Large intestine (tissue), 3 donors: ENCODE results near the gene DOCK11. TPM values are rescaled to one million over a fixed set of nuclear protein-coding genes. Genes with fewer than 3 reads are reported as not detected.

ENCODE experiments used
- DNase-seq, 2 donors: peaks; one replicate each; pipeline versions ENCODE4 v3.0.0 to v3.0.0-alpha.2; 2013
- H3K27ac ChIP-seq: one replicate; pipeline ENCODE4 v1.5.1; 2013; ENCODE audit warnings: low read length
- H3K27me3 ChIP-seq: 2 replicates; pipeline ENCODE4 v1.6.1; 2013; ENCODE audit warnings: low read length; ENCODE audit not compliant: control insufficient read depth, insufficient read depth
- H3K36me3 ChIP-seq: 2 replicates; pipeline ENCODE4 v1.6.1; 2013; ENCODE audit warnings: low read length; ENCODE audit not compliant: control insufficient read depth, insufficient read depth
- H3K4me1 ChIP-seq: one replicate; pipeline ENCODE4 v1.6.1; 2013; ENCODE audit warnings: low read length; ENCODE audit not compliant: control insufficient read depth, insufficient read depth
- H3K4me3 ChIP-seq: one replicate; pipeline ENCODE4 v1.5.1; 2013; ENCODE audit warnings: low read length
- H3K9me3 ChIP-seq: one replicate; pipeline ENCODE4 v1.6.1; 2013; ENCODE audit warnings: mild to moderate bottlenecking, low read depth, low read length, moderate library complexity; ENCODE audit not compliant: control insufficient read depth
- WGBS: methylation state at CpG from one replicate; pipeline ENCODE4 v1.1.5; 2013; ENCODE audit warnings: low lambda C conversion rate; ENCODE audit not compliant: insufficient coverage; 5-methylcytosine and 5-hydroxymethylcytosine counted together
- polyA plus RNA-seq: library from polyadenylated mRNA; unstranded; fragments of 120-200 nt; gene quantifications from one replicate; pipeline ENCODE4 v1.2.1, GENCODE V29; 2013

DOCK11 gene
- polyA plus RNA-seq, 1 donor = 9.7 TPM

- no peaks in the 10 kb centered on the region for H3K36me3 ChIP-seq
- WGBS = no CpG with 5 or more reads among the region's 6 CpGs
- H3K4me1 ChIP-seq = no peaks in the 10 kb centered on the region
- no peak overlapping the region for H3K27ac ChIP-seq
- no peak for DNase-seq
- no peak overlapping the region for H3K4me3 ChIP-seq
- no peaks in the 10 kb centered on the region for H3K27me3 ChIP-seq
- no peaks in the 10 kb centered on the region for H3K9me3 ChIP-seq
These were observed 55.8 kb downstream of the DOCK11 start for GRCh38 chrX:118551426-118551825.

GRCh38 chrX:118552121-118552900 lies 56.7 kb downstream of the DOCK11 start:
- no peak for DNase-seq
- WGBS = 80% methylated on average over 1 of the region's 8 CpGs
- no peak overlapping the region for H3K27ac ChIP-seq
- no peaks in the 10 kb centered on the region for H3K4me1 ChIP-seq
- H3K9me3 ChIP-seq = no peaks in the 10 kb centered on the region
- no peak overlapping the region for H3K4me3 ChIP-seq
- no peaks in the 10 kb centered on the region for H3K27me3 ChIP-seq
- no peaks in the 10 kb centered on the region for H3K36me3 ChIP-seq

GRCh38 chrX:118553042-118553710 lies 57.6 kb downstream of the DOCK11 start:
- H3K27ac ChIP-seq = no peak overlapping the region
- no peaks in the 10 kb centered on the region for H3K36me3 ChIP-seq
- no peak overlapping the region for H3K4me3 ChIP-seq
- no peak for DNase-seq
- H3K27me3 ChIP-seq = no peaks in the 10 kb centered on the region
- WGBS = no CpG with 5 or more reads among the region's 2 CpGs
- no peaks in the 10 kb centered on the region for H3K4me1 ChIP-seq
- H3K9me3 ChIP-seq = no peaks in the 10 kb centered on the region

- 100% methylated on average over 2 of the region's 2 CpGs for WGBS
- H3K4me3 ChIP-seq = no peak overlapping the region
- no peaks in the 10 kb centered on the region for H3K27me3 ChIP-seq
- DNase-seq = no peak
- no peaks in the 10 kb centered on the region for H3K36me3 ChIP-seq
- no peaks in the 10 kb centered on the region for H3K4me1 ChIP-seq
- no peak overlapping the region for H3K27ac ChIP-seq
- H3K9me3 ChIP-seq = no peaks in the 10 kb centered on the region
These were observed 58.9 kb downstream of the DOCK11 start for GRCh38 chrX:118554511-118554910.

GRCh38 chrX:118558926-118559325 lies 63.3 kb downstream of the DOCK11 start:
- H3K36me3 ChIP-seq = no peaks in the 10 kb centered on the region
- DNase-seq = no peak
- no peak overlapping the region for H3K4me3 ChIP-seq
- H3K9me3 ChIP-seq = no peaks in the 10 kb centered on the region
- H3K4me1 ChIP-seq = no peaks in the 10 kb centered on the region
- H3K27me3 ChIP-seq = no peaks in the 10 kb centered on the region
- H3K27ac ChIP-seq = no peak overlapping the region

- no peaks in the 10 kb centered on the region for H3K36me3 ChIP-seq
- no CpG with 5 or more reads among the region's 1 CpG for WGBS
- no peak overlapping the region for H3K4me3 ChIP-seq
- H3K27ac ChIP-seq = no peak overlapping the region
- DNase-seq = no peak
- no peaks in the 10 kb centered on the region for H3K4me1 ChIP-seq
- no peaks in the 10 kb centered on the region for H3K27me3 ChIP-seq
- no peaks in the 10 kb centered on the region for H3K9me3 ChIP-seq
These were observed 64.9 kb downstream of the DOCK11 start for GRCh38 chrX:118560489-118560888.

- H3K9me3 ChIP-seq = no peaks in the 10 kb centered on the region
These were observed 67.1 kb downstream of the DOCK11 start for GRCh38 chrX:118562582-118563164.

GRCh38 chrX:118564498-118564897 lies 68.9 kb downstream of the DOCK11 start:
- Histone ChIP-seq H3K27me3 (no peaks in the 10 kb centered on the region), H3K4me1 (no peaks in the 10 kb centered on the region), H3K27ac (no peak overlapping the region), H3K36me3 (no peaks in the 10 kb centered on the region), H3K4me3 (no peak overlapping the region), H3K9me3 (no peaks in the 10 kb centered on the region)
- WGBS = no CpG with 5 or more reads among the region's 1 CpG
- DNase-seq = no peak

More at GRCh38 chrX:118562582-118563164, 67.1 kb downstream of the DOCK11 start:
- no peak overlapping the region for H3K4me3 ChIP-seq
- no CpG with 5 or more reads among the region's 4 CpGs for WGBS
- no peaks in the 10 kb centered on the region for H3K36me3 ChIP-seq
- peak in 1 of 2 donors; percentile 15 for DNase-seq
- no peak overlapping the region for H3K27ac ChIP-seq
- no peaks in the 10 kb centered on the region for H3K27me3 ChIP-seq
- no peaks in the 10 kb centered on the region for H3K4me1 ChIP-seq

- DNase-seq = no peak
- WGBS = 80% methylated on average over 1 of the region's 6 CpGs
- Histone ChIP-seq H3K9me3 (no peaks in the 10 kb centered on the region), H3K4me3 (no peak overlapping the region), H3K4me1 (no peaks in the 10 kb centered on the region), H3K27me3 (no peaks in the 10 kb centered on the region), H3K36me3 (no peaks in the 10 kb centered on the region), H3K27ac (no peak overlapping the region)
These were observed 70.2 kb downstream of the DOCK11 start for GRCh38 chrX:118565853-118566252.

GRCh38 chrX:118566359-118566758 lies 70.7 kb downstream of the DOCK11 start:
- Histone ChIP-seq H3K4me3 (no peak overlapping the region), H3K9me3 (no peaks in the 10 kb centered on the region), H3K27me3 (no peaks in the 10 kb centered on the region), H3K4me1 (no peaks in the 10 kb centered on the region), H3K27ac (no peak overlapping the region), H3K36me3 (no peaks in the 10 kb centered on the region)
- no CpG with 5 or more reads among the region's 3 CpGs for WGBS
- DNase-seq = no peak
